ENCODE measurements around the gene HAGHL.

- TF ChIP-seq, protein P1, sequence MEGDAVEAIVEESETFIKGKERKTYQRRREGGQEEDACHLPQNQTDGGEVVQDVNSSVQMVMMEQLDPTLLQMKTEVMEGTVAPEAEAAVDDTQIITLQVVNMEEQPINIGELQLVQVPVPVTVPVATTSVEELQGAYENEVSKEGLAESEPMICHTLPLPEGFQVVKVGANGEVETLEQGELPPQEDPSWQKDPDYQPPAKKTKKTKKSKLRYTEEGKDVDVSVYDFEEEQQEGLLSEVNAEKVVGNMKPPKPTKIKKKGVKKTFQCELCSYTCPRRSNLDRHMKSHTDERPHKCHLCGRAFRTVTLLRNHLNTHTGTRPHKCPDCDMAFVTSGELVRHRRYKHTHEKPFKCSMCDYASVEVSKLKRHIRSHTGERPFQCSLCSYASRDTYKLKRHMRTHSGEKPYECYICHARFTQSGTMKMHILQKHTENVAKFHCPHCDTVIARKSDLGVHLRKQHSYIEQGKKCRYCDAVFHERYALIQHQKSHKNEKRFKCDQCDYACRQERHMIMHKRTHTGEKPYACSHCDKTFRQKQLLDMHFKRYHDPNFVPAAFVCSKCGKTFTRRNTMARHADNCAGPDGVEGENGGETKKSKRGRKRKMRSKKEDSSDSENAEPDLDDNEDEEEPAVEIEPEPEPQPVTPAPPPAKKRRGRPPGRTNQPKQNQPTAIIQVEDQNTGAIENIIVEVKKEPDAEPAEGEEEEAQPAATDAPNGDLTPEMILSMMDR (IDR thresholded peaks at IDR 0.05 in 8 of 11, conservative IDR thresholded peaks at IDR 0.05 in 3 of 11), result no peak
- TF ChIP-seq POLR2A (IDR thresholded peaks at IDR 0.05) (no peak), POLR2AphosphoS5 (IDR thresholded peaks at IDR 0.05) (no peak)
These were observed 39.4 kb upstream of the HAGHL start for GRCh38 chr16:687499-687898.

Measured in spleen (tissue), 7 donors.